ENCODE results near the gene MIER1.
"Not testable (repeated sequence)": the region's sequence is repeated elsewhere in the genome, so short reads cannot be mapped to it uniquely, and the experiment has no call there.

The MIER1 gene

DNA sequence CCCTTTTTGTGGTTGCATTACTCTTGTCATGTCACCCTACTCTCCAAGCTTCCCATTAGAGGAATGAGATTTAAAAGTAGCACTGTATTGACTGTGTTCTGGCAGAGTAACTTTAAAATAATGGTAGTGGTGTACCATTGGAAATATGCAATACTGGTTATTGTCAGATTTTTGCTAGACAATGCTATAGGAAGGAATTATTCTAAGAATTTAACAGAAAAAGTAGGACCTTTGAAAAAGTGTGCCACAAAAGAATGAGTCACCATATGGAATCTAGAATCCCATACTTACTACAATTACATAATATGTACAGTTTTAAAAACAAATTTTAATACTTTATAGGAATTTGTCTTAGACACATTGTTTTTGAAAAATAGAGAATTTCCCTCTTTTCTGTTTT, 13.8 kb downstream of the MIER1 start:
- no peak for DNase-seq (ENCODE audit: low read depth)

DNA sequence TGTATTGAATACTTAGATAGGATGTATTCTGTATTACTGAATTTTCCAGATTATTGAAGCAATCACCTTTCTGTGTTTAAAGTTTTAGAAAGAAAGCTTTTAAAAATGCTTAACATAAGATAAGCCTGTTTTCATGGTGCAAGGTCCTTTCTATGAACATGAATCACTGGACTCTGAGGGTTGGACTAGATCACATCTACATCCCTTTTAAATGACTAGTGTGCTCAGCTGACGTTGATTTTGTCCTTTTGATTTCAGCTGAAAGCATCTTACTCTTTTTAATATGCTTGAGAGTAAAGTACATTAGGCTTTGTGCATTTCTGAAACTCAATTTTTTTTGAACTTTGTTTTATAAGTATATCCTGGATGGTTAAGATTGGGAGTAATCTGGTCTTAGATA, 16.2 kb downstream of the MIER1 start:
- no peak for DNase-seq (ENCODE audit: low read depth)

DNA sequence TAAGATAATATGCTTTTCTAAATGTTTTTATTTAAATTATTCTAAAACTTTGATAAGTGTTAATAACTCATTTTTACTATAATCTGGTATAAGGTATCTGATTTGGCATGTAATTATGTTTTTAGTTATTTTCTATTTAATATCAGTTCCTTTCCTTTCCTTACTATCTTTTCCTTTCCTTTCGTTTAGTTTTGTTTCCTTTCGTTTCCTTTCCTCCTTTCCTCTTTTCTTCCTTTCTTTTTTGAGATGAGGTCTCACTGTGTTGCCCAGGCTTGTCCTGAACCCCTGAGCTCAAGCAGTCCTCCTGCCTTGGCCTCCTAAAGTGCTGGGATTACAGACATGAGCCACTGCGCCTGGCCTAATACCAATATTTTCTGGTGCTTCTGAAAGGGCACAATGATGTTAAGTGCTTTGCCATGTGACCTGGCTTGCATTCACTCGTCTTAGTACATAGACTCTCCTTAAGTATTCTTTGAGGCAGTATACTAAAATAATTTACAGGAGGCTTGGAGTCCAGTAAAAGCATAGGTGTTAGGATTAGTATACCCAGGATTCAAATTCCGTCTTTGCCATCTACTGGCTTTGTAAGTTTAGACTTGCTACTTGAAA, 18.7 kb downstream of the MIER1 start:
- no peak for DNase-seq (ENCODE audit: low read depth)

DNA sequence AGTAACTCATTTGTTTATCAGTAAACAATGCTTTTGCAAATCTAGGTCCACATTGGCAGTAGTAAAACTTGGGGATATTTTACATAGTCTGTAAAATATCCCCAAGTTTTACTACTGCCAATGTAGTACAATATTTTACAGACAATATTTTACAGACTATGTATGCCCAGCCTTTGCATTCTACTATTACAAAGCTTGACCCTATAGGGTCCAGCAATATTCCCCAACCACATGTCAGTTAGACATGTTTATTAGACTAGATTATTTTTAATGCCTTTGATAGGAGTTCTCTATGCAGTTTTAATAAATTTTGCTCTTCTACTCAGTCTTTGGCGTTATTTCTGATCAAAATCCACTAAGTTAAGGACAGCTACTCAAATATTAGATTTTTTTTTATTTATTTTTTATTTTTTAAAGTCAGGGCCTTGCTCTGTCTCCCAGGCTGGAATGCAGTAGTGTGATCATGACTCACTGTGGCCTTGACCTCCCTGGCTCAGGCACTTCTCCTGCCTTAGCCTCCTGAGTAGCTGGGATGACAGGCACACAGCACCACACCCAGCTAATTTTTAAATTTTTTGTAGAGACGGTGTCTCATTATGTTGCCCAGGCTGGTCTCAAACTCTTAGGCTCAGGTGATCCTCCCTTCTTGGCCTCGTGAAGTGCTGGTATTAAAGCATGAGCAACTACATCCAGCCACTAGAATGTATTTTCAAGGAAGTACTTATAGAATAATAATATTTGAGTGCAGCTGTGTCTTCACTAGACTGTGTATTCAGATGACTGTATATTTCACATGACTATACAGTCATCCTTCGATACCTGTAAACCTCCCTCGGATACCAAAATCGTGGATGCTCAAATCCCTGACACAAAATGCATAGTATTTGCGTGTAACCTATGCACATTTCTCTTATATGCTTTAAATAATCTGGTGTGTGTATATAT, 19.8 kb downstream of the MIER1 start:
- no peak for DNase-seq (ENCODE audit: low read depth)

DNA sequence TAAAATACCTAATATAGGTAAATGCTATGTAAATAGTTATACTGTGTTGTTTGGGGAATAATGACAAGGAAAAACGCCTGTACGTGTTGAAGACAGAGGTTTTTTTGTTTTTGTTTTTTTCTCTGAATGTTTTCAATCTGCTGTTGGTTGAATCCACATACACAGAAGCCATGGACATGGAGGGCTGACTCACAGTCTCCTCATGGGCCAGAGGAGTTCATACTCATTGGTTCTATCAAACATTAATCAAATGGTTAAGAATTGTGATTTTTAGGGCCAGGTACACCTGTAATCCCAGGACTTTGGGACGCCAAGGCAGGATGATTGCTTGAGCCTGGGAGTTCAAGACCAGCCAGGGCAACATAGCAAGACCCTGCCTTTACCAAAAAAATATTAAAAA, 20.5 kb downstream of the MIER1 start:
- no peak for DNase-seq (ENCODE audit: low read depth)

DNA sequence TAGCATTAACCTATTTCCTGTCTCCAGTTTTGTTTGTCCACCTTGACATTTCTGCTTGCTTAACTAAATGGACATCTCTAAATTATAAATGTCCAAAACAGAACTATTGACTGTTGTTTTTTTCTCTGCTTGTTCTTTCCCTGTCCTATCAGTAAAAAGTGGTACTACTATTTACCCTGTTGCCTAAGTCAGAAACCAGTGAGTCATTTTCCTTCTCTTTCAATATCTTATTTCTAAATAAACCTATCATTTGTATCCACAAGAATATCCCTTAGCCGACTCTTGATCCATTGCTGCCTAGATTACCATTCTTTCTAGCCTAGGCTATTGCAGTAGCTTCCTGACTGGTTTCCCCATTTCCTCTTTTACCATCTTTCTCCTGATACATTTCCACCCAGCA, 22.5 kb downstream of the MIER1 start:
- DNase-seq (ENCODE audit: low read depth): no peak

DNA sequence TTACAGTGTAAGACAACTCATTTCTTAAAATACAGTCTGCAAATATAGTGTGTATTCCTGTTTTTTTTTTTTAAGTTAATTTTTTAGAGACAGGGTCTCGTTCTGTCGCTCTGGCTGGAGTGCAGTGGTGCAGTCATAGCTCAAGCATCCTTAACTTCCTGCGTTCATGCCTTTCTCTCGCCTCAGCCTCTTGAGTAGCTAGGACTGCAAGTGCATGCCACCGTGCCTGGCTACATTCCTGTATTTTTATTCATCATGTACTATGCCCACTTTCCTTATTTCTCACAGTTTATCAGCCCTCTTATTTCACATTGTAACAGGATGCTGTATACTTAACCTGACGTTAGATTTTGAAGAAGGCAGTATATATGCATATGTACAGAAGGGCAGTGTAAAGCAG, 26.7 kb downstream of the MIER1 start:
- DNase-seq (ENCODE audit: low read depth): no peak

DNA sequence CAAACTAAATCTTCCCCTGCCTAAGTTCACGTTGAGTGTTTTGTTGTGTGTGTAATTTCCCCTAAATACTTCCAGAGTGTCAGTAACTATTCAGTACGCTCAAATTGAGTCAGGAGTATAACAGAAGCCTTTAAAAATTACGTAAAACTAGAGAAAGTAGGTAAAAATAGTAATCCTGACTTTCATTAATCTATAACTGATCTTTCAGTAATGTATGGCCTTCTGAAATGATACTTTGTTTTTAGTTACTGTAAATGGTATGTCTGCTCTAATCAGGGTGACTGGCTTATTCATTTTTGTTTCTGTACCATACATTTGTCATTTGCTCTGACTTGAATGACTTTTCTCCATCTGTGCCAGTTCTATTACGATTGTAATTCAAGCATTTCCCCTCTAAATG, 29.4 kb downstream of the MIER1 start:
- DNase-seq (ENCODE audit: low read depth): no peak

DNA sequence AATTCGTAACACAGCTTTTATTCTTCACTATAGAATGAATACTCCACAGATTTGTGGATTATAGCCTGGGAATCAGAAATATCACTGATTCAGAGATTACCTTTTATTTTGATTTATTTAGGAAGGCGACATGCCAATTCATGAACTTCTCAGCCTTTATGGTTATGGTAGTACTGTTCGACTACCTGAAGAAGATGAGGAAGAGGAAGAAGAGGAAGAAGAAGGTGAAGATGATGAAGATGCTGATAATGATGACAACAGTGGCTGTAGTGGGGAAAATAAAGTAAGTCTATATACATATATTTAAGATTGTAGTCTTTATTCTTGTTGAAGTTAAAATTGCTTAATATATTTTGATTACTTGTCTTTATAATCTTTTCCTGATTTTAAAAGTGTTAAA, 33.1 kb downstream of the MIER1 start:
- DNase-seq (ENCODE audit: low read depth): no peak

DNA sequence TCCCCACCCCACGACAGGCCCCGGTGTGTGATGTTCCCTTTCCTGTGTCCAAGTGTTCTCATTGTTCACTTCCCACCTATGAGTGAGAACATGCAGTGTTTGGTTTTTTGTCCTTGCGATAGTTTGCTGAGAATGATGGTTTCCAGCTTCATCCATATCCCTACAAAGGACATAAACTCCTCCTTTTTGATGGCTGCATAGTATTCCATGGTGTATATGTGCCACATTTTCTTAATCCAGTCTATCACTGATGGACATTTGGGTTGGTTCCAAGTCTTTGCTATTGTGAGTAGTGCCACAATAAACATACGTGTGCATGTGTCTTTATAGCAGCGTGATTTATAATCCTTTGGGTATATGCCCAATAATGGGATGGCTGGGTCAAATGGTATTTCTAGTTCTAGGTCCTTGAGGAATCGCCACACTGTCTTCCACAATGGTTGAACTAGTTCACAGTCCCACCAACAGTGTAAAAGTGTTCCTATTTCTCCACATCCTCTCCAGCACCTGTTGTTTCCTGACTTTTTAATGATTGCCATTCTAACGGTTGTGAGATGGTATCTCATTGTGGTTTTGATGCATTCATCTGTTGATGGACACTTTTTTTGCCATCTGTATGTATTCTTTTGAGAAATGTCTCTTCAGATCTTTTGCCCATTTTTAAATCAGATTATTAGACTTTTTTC, 41.5 kb downstream of the MIER1 start:
- not testable (repeated sequence) for DNase-seq (ENCODE audit: low read depth)

DNA sequence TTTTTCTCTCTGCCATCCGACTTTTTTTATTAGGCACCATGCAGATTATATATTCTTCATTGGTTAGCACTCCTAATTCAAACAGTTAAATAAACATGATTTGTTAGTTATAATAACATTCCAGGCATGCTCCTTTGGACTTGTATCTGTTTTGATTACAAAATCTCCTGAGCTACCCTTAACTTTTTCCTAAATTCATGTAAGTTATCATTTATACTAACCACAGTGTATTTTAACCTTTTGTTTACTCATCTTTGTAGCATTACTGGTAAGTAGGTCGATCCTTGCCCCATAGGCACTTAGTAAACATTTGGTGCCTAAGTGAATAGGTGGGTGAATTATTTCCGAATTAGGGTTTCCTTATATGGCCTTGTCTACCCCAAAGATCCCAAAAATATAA, 43.8 kb downstream of the MIER1 start:
- no peak for DNase-seq (ENCODE audit: low read depth)

DNA sequence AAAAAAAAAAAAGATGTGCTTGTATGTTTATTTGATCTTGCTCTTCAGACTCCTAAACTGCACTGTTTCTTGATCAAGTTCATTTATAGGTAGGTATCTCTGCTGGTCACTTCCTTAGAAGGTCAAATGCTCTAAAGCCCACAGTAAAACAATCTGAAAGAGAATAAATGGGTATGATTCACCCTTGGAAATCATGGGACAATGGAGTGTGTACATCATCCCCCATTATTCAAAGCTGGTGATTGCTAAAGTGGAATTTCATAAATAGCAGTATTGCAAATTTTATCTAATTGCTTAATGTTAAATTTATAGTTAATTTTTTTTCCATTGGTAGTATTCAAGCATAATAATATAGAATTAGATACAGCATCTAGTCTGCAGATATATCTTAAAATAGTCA, 53.4 kb downstream of the MIER1 start:
- no peak for DNase-seq (ENCODE audit: low read depth)

DNA sequence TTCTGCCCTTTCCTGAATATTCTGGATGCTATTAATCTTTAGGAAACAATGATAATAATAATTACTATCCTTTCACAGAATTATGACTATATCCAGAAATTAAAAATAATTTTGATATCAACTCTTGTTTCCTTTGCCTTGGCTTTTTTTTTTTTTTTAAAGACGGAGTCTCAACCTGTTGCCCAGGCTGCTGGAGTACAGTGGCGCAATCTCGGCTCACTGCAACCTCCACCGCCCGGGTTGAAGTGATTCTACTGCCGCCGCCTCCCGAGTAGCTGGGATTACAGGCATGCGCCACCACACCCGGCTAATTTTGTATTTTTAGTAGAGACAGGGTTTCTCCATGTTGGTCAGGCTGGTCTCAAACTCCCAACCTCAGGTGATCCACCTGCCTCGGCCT, 54.8 kb downstream of the MIER1 start:
- not testable (repeated sequence) for DNase-seq (ENCODE audit: low read depth)

DNA sequence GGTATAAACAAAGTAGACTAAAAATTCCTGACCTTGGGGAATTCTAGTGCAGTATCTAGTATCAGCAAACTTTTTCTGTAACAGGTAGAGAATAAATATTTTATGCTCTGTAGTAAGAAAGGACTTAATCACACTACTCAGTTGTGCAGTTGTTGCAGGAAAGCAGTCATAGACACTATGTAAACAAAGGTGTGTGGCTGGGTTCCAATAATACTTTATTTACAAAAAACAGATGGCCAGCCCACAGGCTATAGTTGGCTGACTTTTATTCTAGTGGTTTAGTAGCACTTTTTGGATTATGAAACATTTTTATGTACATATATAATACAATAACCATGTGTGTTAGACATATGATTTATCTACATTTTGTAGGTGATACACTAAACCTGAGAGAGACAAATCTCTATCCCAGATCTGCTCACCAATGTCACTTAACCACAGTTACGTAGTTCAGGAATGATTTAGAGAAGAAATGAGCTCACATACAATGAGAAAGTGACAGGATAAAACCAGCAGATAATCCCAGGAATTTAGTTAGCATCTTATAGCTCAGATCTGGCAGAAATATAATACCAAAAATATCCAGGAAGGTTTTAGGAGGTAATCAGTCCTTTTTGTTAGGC, 56.1 kb downstream of the MIER1 start:
- DNase-seq (ENCODE audit: low read depth): no peak

DNA sequence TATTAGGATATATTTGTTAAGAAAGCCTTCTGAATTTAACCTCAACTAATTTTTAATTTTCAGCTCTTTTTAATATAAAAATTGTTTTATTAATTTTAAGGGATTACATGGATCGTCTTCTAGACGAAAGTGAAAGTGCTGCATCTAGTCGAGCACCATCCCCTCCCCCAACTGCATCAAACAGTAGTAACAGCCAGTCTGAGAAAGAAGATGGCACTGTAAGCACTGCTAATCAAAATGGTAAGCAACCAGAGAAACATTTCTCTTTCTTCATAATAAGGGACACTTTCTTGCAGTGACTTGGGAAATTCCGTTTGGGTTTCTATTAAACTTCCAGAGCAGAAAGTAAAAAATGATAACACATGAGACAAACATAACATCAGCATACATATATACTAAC, 56.9 kb downstream of the MIER1 start:
- DNase-seq (ENCODE audit: low read depth): no peak

DNA sequence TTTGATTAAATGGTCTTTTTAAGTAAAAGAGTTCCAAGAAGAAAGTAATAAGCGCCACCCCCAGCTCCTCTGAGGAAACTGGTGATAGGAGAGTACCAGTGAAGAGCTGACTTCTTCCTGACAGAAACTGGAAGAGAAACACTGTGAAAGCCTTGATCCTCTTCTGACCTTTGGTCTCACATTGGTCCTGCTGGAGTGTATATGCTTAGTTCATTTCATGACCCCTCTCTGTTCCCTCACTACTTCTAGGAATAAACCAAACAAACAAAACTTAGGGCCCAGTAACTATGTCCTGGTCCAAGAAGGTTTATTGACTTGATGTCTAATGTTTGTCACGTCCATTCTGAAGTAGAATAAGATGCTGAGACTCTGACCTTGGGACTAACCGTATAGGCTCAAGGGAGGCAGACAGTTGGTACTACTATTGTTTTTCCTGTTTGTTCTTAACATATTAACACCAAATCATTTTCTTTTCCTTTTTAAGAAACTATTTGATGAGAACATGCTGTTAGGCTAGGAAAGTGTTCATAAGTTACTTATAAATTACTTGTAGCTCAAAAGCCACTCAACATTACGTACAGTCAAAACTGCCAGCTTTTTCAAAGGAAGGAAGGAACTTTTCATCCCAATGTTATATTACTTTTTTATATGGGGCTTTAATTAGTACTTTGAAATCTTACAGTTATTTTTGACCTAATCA, 57.9 kb downstream of the MIER1 start:
- no peak for DNase-seq (ENCODE audit: low read depth)

DNA sequence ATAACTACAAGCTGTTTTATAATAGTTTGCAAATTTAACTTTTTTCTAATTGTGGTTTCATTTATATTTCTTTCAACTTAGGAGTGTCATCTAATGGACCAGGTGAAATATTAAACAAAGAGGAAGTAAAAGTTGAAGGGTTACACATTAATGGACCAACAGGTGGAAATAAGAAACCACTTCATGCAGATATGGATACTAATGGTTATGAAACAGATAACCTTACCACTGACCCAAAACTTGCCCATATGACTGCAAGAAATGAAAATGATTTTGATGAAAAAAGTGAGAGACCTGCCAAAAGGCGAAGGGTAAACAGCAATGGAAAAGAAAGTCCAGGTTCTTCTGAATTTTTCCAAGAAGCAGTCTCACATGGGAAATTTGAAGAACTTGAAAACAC, 59.7 kb downstream of the MIER1 start:
- DNase-seq (ENCODE audit: low read depth): no peak

DNA sequence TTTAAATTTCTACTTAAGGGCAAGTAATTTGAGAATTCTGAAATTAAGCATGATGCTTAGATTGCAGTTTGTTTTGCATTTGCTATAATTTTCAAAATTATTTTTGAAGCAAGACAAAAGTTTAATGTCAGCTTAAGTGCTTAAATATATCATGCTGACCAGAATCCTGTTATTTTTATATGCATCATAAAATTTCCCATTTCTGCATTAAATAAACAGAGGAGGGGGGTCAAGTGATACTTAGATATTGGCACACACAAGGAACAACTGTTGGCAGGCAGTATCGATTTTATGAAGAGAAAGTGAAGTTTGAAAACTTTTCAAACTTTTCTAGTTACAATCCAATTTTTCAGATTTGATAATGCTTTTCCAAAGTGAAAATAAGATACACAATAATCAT, 61.0 kb downstream of the MIER1 start:
- DNase-seq (ENCODE audit: low read depth): no peak

DNA sequence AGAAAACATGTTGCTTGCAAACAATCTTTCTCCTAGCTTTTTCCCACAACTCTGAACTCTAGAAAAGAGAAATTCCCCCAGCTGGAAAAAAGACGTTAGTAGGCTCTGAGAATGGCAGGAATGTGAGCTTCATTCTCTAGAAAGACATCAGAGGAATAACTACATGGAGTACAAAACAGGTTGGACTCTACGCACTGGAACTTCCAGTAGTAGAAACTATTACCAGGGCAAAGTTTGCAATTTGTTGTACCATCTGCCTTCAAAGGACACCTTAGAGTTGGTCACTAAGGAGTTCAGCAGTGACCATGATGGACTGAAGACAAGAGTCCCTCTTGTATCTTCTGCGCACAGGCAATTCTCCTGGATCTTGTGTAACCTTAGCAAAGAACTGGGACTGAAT, 68.3 kb downstream of the MIER1 start:
- no peak for DNase-seq (ENCODE audit: low read depth)

DNA sequence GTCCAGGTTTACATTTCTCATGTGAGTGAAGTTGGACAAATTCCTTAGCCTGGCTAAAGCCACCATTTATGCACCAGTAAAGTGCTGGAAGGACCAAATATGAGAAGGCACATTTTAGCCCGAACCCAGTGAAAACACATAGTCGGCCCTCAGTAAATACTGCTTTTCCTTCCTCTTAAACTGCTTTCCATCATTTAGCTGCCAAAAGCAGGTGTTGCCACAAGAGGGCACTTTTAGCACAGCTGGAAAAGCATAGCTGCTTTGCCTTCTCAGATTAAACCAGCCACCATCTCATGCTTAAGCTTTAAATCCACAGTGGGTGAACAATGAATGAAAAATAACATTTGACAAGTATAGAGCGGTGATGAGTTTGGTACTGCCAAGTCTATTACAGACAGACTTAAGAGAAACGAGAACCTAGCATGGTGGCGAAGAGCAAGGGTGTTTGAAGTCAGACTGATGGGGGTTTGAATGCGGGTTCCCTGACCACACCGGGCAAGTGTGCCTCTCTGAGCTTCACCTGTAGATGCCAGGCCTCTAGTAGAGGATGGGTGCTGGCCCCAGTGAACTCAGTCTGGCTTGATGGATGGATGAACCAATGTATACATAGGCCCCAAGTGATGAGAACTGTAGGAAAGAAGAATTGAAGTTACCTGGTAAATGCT, 71.4 kb downstream of the MIER1 start:
- peak; percentile 40 for DNase-seq (ENCODE audit: low read depth)

DNA sequence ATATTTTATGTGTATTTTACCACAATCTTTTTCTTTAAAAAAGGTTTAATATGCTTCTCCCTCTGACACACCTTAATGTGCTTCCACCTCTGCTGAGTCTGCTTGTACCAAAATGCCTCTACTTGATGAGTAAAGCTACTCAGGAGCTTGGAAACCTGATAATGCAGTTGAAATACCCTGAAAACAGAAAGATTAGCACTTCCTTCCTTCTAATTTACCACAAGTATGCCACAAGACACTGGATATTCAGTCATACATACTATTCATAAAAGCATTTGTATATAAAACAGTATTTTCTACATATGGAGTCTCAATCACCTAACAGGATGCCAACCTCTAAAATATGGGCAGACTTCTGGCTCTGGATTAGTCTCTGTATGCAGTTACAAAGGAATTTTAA, 74.2 kb downstream of the MIER1 start:
- DNase-seq (ENCODE audit: low read depth): no peak

Data from CMK (cell line).